Cardiac muscle cell (in vitro differentiated cells and primary cell): ENCODE results near the gene PPP2R2C. TPM values are rescaled to one million over a fixed set of nuclear protein-coding genes. Genes with fewer than 3 reads are reported as not detected.

Experiments used
- DNase-seq, 2 donors: peaks; one replicate each; pipeline versions ENCODE4 v3.0.0 to v3.0.0-alpha.2; 2010 to 2017; ENCODE audit warnings: low read depth in 1 of 2, low spot score in 1 of 2
- H3K27ac ChIP-seq: fragments of 200-600 bp; sonication (generic); 2 replicates; pipeline ENCODE4 v1.5.1; 2016
- H3K27me3 ChIP-seq: fragments of 200-600 bp; sonication (generic); 2 replicates; pipeline ENCODE4 v1.6.0; 2016; ENCODE audit warnings: control low read depth
- H3K36me3 ChIP-seq: fragments of 200-600 bp; sonication (generic); 2 replicates; pipeline ENCODE4 v1.5.1; 2016; ENCODE audit warnings: control low read depth
- H3K4me1 ChIP-seq: fragments of 200-600 bp; sonication (generic); 2 replicates; pipeline ENCODE4 v1.8.1; 2017; ENCODE audit warnings: low read depth, mild to moderate bottlenecking, mixed run types
- H3K4me3 ChIP-seq: fragments of 200-600 bp; sonication (generic); 2 replicates; pipeline ENCODE4 v1.5.1; 2016; ENCODE audit warnings: mild to moderate bottlenecking
- H3K9me3 ChIP-seq: fragments of 200-600 bp; sonication (generic); 2 replicates; pipeline ENCODE4 v1.5.1; 2017; ENCODE audit warnings: low read depth, mild to moderate bottlenecking, control low read depth
- CTCF ChIP-seq: IDR thresholded peaks from 2 replicates; pipeline ENCODE4 v1.5.1; 2012; ENCODE audit warnings: low read depth, mild to moderate bottlenecking, low read length
- polyA plus RNA-seq: library from polyadenylated mRNA; unstranded; fragments of >200 nt; fragmentation: Nextera tagmentation; extraction: Ambion mirVana; gene quantifications from 2 replicates; pipeline ENCODE4 v1.2.1, GENCODE V29; 2016
- total RNA-seq: library from RNA; depleted of rRNA; stranded (reverse); fragments of >200 nt; gene quantifications from 2 replicates; pipeline ENCODE4 v1.2.3, GENCODE V29; 2016

The PPP2R2C gene
- total and polyA plus RNA-seq, 2 experiments from 2014 or later = not detected

- H3K4me3 ChIP-seq = no peak overlapping the region
- TF ChIP-seq CTCF = no peak
- no peaks in the 10 kb centered on the region for H3K9me3 ChIP-seq
- H3K36me3 ChIP-seq = no peaks in the 10 kb centered on the region
- no peaks in the 10 kb centered on the region for H3K4me1 ChIP-seq
- H3K27me3 ChIP-seq = no peaks in the 10 kb centered on the region
- H3K27ac ChIP-seq = no peak overlapping the region
- DNase-seq = no peak
Measured at GRCh38 chr4:6297266-6297815, 175.1 kb downstream of the PPP2R2C start.

GRCh38 chr4:6296026-6296425, 176.4 kb downstream of the PPP2R2C start:
- Histone ChIP-seq H3K27ac (no peak overlapping the region), H3K9me3 (no peaks in the 10 kb centered on the region), H3K4me1 (no peaks in the 10 kb centered on the region), H3K27me3 (no peaks in the 10 kb centered on the region), H3K4me3 (no peak overlapping the region), H3K36me3 (no peaks in the 10 kb centered on the region)
- TF ChIP-seq CTCF = no peak
- DNase-seq = no peak

- Histone ChIP-seq H3K27ac (no peak overlapping the region), H3K4me3 (no peak overlapping the region), H3K36me3 (no peaks in the 10 kb centered on the region), H3K9me3 (no peaks in the 10 kb centered on the region), H3K27me3 (no peaks in the 10 kb centered on the region), H3K4me1 (no peaks in the 10 kb centered on the region)
- no peak for DNase-seq
- TF ChIP-seq CTCF = no peak
Measured at GRCh38 chr4:6295495-6295894, 176.9 kb downstream of the PPP2R2C start.

- TF ChIP-seq CTCF = no peak
- Histone ChIP-seq H3K4me3 (no peak overlapping the region), H3K27ac (no peak overlapping the region), H3K9me3 (no peaks in the 10 kb centered on the region), H3K27me3 (no peaks in the 10 kb centered on the region), H3K36me3 (no peaks in the 10 kb centered on the region), H3K4me1 (no peaks in the 10 kb centered on the region)
- no peak for DNase-seq
Measured at GRCh38 chr4:6294705-6295421, 177.6 kb downstream of the PPP2R2C start.

GRCh38 chr4:6293661-6294060, 178.8 kb downstream of the PPP2R2C start:
- Histone ChIP-seq H3K27ac (no peak overlapping the region), H3K4me3 (no peak overlapping the region), H3K9me3 (no peaks in the 10 kb centered on the region), H3K4me1 (no peaks in the 10 kb centered on the region), H3K36me3 (peaks cover 3% of the 10 kb centered on the region), H3K27me3 (no peaks in the 10 kb centered on the region)
- TF ChIP-seq CTCF = no peak
- no peak for DNase-seq
